Spinal cord (tissue), 10 donors: ENCODE data around the gene STK40. TPM values are rescaled to one million over a fixed set of nuclear protein-coding genes. Genes with fewer than 3 reads are reported as not detected.

Source experiments
- DNase-seq, 6 donors: peaks; one replicate each; pipeline versions ENCODE4 v3.0.0 to v3.0.0-alpha.2; 2013 to 2015; ENCODE audit warnings: low spot score in 6 of 6, low read depth in 4 of 6
- H3K27ac ChIP-seq: one replicate; pipeline ENCODE4 v1.5.1; 2013; ENCODE audit warnings: low read depth, low read length, control low read depth
- H3K27me3 ChIP-seq: one replicate; pipeline ENCODE4 v1.6.1; 2013; ENCODE audit warnings: low read length; ENCODE audit not compliant: control insufficient read depth, insufficient read depth
- H3K36me3 ChIP-seq: one replicate; pipeline ENCODE4 v1.6.1; 2013; ENCODE audit warnings: low read length; ENCODE audit not compliant: control insufficient read depth, insufficient read depth
- H3K4me1 ChIP-seq: one replicate; pipeline ENCODE4 v1.6.1; 2013; ENCODE audit warnings: low read length; ENCODE audit not compliant: control insufficient read depth, insufficient read depth
- H3K4me3 ChIP-seq: one replicate; pipeline ENCODE4 v1.5.1; 2013; ENCODE audit warnings: low read depth, low read length, control low read depth
- H3K9me3 ChIP-seq: one replicate; pipeline ENCODE4 v1.6.1; 2013; ENCODE audit warnings: low read length; ENCODE audit not compliant: control insufficient read depth, insufficient read depth
- WGBS: methylation state at CpG from one replicate; pipeline ENCODE4 v1.1.5; 2013; ENCODE audit warnings: missing lambda C conversion rate; ENCODE audit not compliant: insufficient coverage; 5-methylcytosine and 5-hydroxymethylcytosine counted together
- polyA plus RNA-seq, 2 donors: library from polyadenylated mRNA; unstranded; fragments of 120-200 nt; gene quantifications; one replicate each; pipeline ENCODE4 v1.2.1, GENCODE V29; 2013; ENCODE audit not compliant: insufficient read length in 2 of 2
- total RNA-seq, 2 donors: library from RNA; depleted of rRNA in 1 of 2; stranded (reverse); fragments of 120-200 nt in 1 of 2; fragments of >200 nt in 1 of 2; gene quantifications; one replicate each; pipeline versions ENCODE4 v1.2.3 to v1.2.4, GENCODE V29; 2013 to 2014
- donor health status: healthy.

The STK40 gene
- total and polyA plus RNA-seq, 4 donors, result 11.2 to 37.5 (median 28.3) TPM

- Histone ChIP-seq H3K27me3 (no peaks in the 10 kb centered on the region), H3K36me3 (peaks cover 57% of the 10 kb centered on the region), H3K4me1 (peaks cover 21% of the 10 kb centered on the region), H3K27ac (no peak overlapping the region), H3K4me3 (no peak overlapping the region), H3K9me3 (no peaks in the 10 kb centered on the region)
- WGBS, result 81% methylated on average over 6 of the region's 7 CpGs
- DNase-seq, result no peak
Measured at GRCh38 chr1:36339215-36339614, 46.5 kb downstream of the STK40 start.

GRCh38 chr1:36337830-36338229, 47.9 kb downstream of the STK40 start:
- Histone ChIP-seq H3K27ac (no peak overlapping the region), H3K4me1 (peaks cover 21% of the 10 kb centered on the region), H3K4me3 (no peak overlapping the region), H3K36me3 (peaks cover 43% of the 10 kb centered on the region), H3K9me3 (no peaks in the 10 kb centered on the region), H3K27me3 (no peaks in the 10 kb centered on the region)
- DNase-seq, result no peak
- 87% methylated on average over 4 of the region's 6 CpGs for WGBS

- H3K27me3 ChIP-seq, result no peaks in the 10 kb centered on the region
- DNase-seq, result no peak
- H3K36me3 ChIP-seq, result peaks cover 3% of the 10 kb centered on the region
- H3K27ac ChIP-seq, result no peak overlapping the region
- peaks cover 8% of the 10 kb centered on the region for H3K4me1 ChIP-seq
- WGBS, result 94% methylated on average over 15 of the region's 15 CpGs
- H3K9me3 ChIP-seq, result no peaks in the 10 kb centered on the region
- H3K4me3 ChIP-seq, result no peak overlapping the region
Measured at GRCh38 chr1:36330940-36331339, 54.8 kb downstream of the STK40 start.

GRCh38 chr1:36329817-36330216, 55.9 kb downstream of the STK40 start:
- Histone ChIP-seq H3K9me3 (no peaks in the 10 kb centered on the region), H3K27ac (no peak overlapping the region), H3K27me3 (no peaks in the 10 kb centered on the region), H3K36me3 (peaks cover 3% of the 10 kb centered on the region), H3K4me3 (no peak overlapping the region), H3K4me1 (peaks cover 12% of the 10 kb centered on the region)
- no peak for DNase-seq
- 86% methylated on average over 9 of the region's 9 CpGs for WGBS

GRCh38 chr1:36328713-36329112, 57.0 kb downstream of the STK40 start:
- peak in 2 of 6 donors; percentile 16 to 36 for DNase-seq
- Histone ChIP-seq H3K27me3 (peaks cover 6% of the 10 kb centered on the region), H3K4me3 (no peak overlapping the region), H3K9me3 (no peaks in the 10 kb centered on the region), H3K4me1 (peaks cover 21% of the 10 kb centered on the region), H3K36me3 (peaks cover 6% of the 10 kb centered on the region), H3K27ac (no peak overlapping the region)
- WGBS, result 33% methylated on average over 6 of the region's 6 CpGs

GRCh38 chr1:36328088-36328480, 57.6 kb downstream of the STK40 start:
- no peak for DNase-seq
- Histone ChIP-seq H3K4me3 (no peak overlapping the region), H3K9me3 (no peaks in the 10 kb centered on the region), H3K27me3 (peaks cover 9% of the 10 kb centered on the region), H3K4me1 (peaks cover 22% of the 10 kb centered on the region), H3K36me3 (peaks cover 6% of the 10 kb centered on the region), H3K27ac (no peak overlapping the region)
- 86% methylated on average over 6 of the region's 6 CpGs for WGBS

- Histone ChIP-seq H3K27me3 (peaks cover 14% of the 10 kb centered on the region), H3K4me1 (peaks cover 27% of the 10 kb centered on the region)
Measured at GRCh38 chr1:36327421-36328087, 58.2 kb downstream of the STK40 start.

GRCh38 chr1:36326499-36326898, 59.2 kb downstream of the STK40 start:
- H3K27ac ChIP-seq, result no peak overlapping the region
- H3K9me3 ChIP-seq, result no peaks in the 10 kb centered on the region
- H3K36me3 ChIP-seq, result peaks cover 14% of the 10 kb centered on the region
- H3K27me3 ChIP-seq, result peaks cover 20% of the 10 kb centered on the region
- no peak for DNase-seq
- 95% methylated on average over 3 of the region's 6 CpGs for WGBS
- peaks cover 35% of the 10 kb centered on the region for H3K4me1 ChIP-seq
- H3K4me3 ChIP-seq, result no peak overlapping the region

More at GRCh38 chr1:36327421-36328087, 58.2 kb downstream of the STK40 start:
- H3K36me3 ChIP-seq, result peaks cover 6% of the 10 kb centered on the region
- no peaks in the 10 kb centered on the region for H3K9me3 ChIP-seq
- no peak overlapping the region for H3K4me3 ChIP-seq
- no peak for DNase-seq
- 92% methylated on average over 9 of the region's 9 CpGs for WGBS
- H3K27ac ChIP-seq, result no peak overlapping the region

GRCh38 chr1:36324353-36324703, 61.4 kb downstream of the STK40 start:
- H3K9me3 ChIP-seq, result no peaks in the 10 kb centered on the region
- peak overlapping the region; percentile 82 for H3K27ac ChIP-seq
- peaks cover 31% of the 10 kb centered on the region for H3K27me3 ChIP-seq
- 30% methylated on average over 6 of the region's 9 CpGs for WGBS
- peaks cover 28% of the 10 kb centered on the region for H3K36me3 ChIP-seq
- H3K4me1 ChIP-seq, result peaks cover 40% of the 10 kb centered on the region
- no peak overlapping the region for H3K4me3 ChIP-seq
- no peak for DNase-seq

GRCh38 chr1:36323636-36324352, 61.9 kb downstream of the STK40 start, which contains the start of gene EVA1B:
EVA1B (minus strand) TSS chr1:36323645; CDS start chr1:36323037, 608 bp downstream.
- Histone ChIP-seq H3K36me3 (peaks cover 32% of the 10 kb centered on the region), H3K9me3 (no peaks in the 10 kb centered on the region), H3K4me3 (peak within 1 kb of the TSS; percentile 52), H3K4me1 (peaks cover 39% of the 10 kb centered on the region), H3K27ac (peak within 1 kb of the TSS; percentile 84), H3K27me3 (peaks cover 31% of the 10 kb centered on the region)
- peak in 1 of 6 donors; percentile 21 for DNase-seq
- 7% methylated on average over 17 of the region's 36 CpGs for WGBS
